PFSK-1 (cell line): ENCODE measurements around the gene ZNF700.
A peak's percentile ranks its signal among the peaks of the same experiment; 100 is the strongest.

Experiments used
- FOXP2 ChIP-seq: optimal IDR thresholded peaks from 2 replicates; pipeline ENCODE3; 2011; ENCODE audit warnings: borderline replicate concordance, control low read depth, inconsistent platforms; ENCODE audit not compliant: insufficient read depth; ENCODE audit errors: extremely low read length, extremely low read depth
- POLR2AphosphoS5 ChIP-seq: IDR thresholded peaks from 2 replicates; pipeline ENCODE4 v1.6.1; 2012; ENCODE audit warnings: low read depth, mild to moderate bottlenecking, control low read depth, low read length, moderate library complexity
- REST ChIP-seq, 2 experiments: IDR thresholded peaks; 2 replicates each; pipeline versions ENCODE4 v1.6.1 to v1.8.0; 2011 to 2012; ENCODE audit warnings: low read depth in 2 of 2, low read length in 2 of 2, control low read depth in 1 of 2, inconsistent platforms in 1 of 2, mild to moderate bottlenecking in 1 of 2, moderate library complexity in 1 of 2; ENCODE audit not compliant: insufficient read depth in 1 of 2
- SIN3A ChIP-seq: IDR thresholded peaks from 2 replicates; pipeline ENCODE4 v1.6.1; 2012; ENCODE audit warnings: mild to moderate bottlenecking, low read length, moderate library complexity, borderline replicate concordance; ENCODE audit not compliant: insufficient read depth
- TAF1 ChIP-seq: IDR thresholded peaks from 2 replicates; pipeline ENCODE4 v1.6.1; 2012; ENCODE audit warnings: low read length, control low read depth, borderline replicate concordance; ENCODE audit not compliant: insufficient read depth

ZNF700 gene

GRCh38 chr19:11887611-11888531 lies 37.0 kb upstream of the ZNF700 start, which contains the start of gene ZNF69:
Gene ZNF69 (plus strand): TSS chr19:11887782. CDS start chr19:11887924, 142 bp downstream.
- TF ChIP-seq TAF1 = no peak
- peak; percentile 59; the same call in 1 of the 2 replicates for TF ChIP-seq POLR2AphosphoS5

- TF ChIP-seq REST (IDR thresholded peaks at IDR 0.05; ENCODE audit: insufficient read depth in 1 of 2, low read depth in 2 of 2, low read length in 2 of 2) (no peak), POLR2AphosphoS5 (no peak), TAF1 (no peak), FOXP2 (no peak), SIN3A (no peak)
Observed at GRCh38 chr19:11890634-11891033, 34.3 kb upstream of the ZNF700 start.

- TF ChIP-seq POLR2AphosphoS5 = no peak
- no peak for TF ChIP-seq REST (IDR thresholded peaks at IDR 0.05; ENCODE audit: insufficient read depth in 1 of 2, low read depth in 2 of 2, low read length in 2 of 2)
- TF ChIP-seq FOXP2 = no peak
- TF ChIP-seq SIN3A = no peak
- no peak for TF ChIP-seq TAF1
Observed at GRCh38 chr19:11894851-11895250, 30.1 kb upstream of the ZNF700 start.

GRCh38 chr19:11902228-11902627 lies 22.7 kb upstream of the ZNF700 start:
- no peak for TF ChIP-seq REST (IDR thresholded peaks at IDR 0.05; ENCODE audit: insufficient read depth in 1 of 2, low read depth in 2 of 2, low read length in 2 of 2)
- TF ChIP-seq FOXP2 = no peak
- TF ChIP-seq POLR2AphosphoS5 = no peak
- no peak for TF ChIP-seq SIN3A

GRCh38 chr19:11905928-11906327 lies 19.0 kb upstream of the ZNF700 start:
- TF ChIP-seq FOXP2 (no peak), REST (IDR thresholded peaks at IDR 0.05; ENCODE audit: insufficient read depth in 1 of 2, low read depth in 2 of 2, low read length in 2 of 2) (no peak), POLR2AphosphoS5 (no peak), TAF1 (no peak), SIN3A (no peak)
